ENCODE results near the gene CD274.
"Not testable (repeated sequence)": the region's sequence is repeated elsewhere in the genome, so short reads cannot be mapped to it uniquely, and the experiment has no call there.

Gene CD274

DNA sequence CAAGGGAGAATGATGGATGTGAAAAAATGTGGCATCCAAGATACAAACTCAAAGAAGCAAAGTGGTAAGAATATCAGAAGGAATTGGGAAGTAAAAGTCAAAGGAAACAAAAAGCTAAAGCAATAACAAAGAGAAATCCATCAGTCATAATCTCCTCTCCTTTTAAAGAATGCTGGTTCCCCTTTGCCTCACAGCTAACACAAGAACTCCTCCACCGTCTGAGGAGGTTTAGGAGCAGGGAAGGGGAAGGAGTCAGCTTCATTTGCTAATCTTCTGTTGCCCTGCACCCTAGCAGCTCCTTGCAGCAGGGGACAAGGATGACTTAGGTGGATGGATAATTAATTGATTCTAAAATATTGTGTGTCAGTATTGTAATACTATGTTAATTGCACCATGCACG is 16.4 kb downstream of the CD274 start:
- no peak for DNase-seq (ENCODE audit: low read depth)

- DNase-seq (ENCODE audit: low read depth), result no peak
These were observed 18.5 kb downstream of the CD274 start for GRCh38 chr9:5468850-5469249.

DNA sequence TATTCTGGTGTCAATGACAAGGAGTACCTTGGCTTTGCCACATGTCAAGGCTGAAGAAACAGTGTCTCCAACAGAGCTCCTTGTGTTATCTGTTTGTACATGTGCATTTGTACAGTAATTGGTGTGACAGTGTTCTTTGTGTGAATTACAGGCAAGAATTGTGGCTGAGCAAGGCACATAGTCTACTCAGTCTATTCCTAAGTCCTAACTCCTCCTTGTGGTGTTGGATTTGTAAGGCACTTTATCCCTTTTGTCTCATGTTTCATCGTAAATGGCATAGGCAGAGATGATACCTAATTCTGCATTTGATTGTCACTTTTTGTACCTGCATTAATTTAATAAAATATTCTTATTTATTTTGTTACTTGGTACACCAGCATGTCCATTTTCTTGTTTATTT is 19.8 kb downstream of the CD274 start:
- DNase-seq (ENCODE audit: low read depth), result no peak

DNA sequence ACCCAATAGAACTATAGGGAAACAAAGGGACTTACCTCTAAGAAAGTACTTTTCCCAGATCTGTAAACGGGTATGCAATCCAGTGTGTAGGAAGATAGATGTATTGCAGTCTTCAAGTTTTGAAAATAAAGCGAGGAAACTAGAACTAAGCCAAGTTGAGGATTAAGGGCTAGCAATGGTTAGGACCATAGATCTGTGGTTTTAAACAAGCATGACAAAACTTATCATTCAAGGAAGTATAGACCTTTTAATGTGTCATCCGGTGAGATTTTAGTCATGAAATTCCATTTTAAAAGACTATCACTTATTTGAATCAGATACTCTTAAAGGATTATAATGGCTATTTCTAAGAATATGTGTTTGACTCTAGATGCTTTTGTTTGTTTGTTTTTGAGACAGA is 20.5 kb downstream of the CD274 start:
- DNase-seq (ENCODE audit: low read depth), result no peak

DNA sequence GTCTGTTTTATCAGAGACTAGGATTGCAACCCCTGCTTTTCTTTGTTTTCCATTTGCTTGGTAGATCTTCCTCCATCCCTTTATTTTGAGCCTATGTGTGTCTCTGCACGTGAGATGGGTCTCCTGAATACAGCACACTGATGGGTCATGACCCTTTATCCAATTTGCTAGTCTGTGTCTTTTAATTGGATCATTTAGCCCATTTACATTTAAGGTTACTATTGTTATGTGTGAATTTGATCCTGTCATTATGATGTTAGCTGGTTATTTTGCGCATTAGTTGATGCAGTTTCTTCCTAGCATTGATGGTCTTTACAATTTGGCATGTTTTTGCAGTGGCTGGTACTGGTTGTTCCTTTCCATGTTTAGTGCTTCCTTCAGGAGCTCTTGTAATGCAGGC is 25.3 kb downstream of the CD274 start:
- DNase-seq (ENCODE audit: low read depth), result not testable (repeated sequence)

GRCh38 chr9:5478206-5478605 is 27.9 kb downstream of the CD274 start:
- DNase-seq (ENCODE audit: low read depth), result no peak

GRCh38 chr9:5479994-5480694 is 29.8 kb downstream of the CD274 start:
- DNase-seq (ENCODE audit: low read depth), result no peak

DNA sequence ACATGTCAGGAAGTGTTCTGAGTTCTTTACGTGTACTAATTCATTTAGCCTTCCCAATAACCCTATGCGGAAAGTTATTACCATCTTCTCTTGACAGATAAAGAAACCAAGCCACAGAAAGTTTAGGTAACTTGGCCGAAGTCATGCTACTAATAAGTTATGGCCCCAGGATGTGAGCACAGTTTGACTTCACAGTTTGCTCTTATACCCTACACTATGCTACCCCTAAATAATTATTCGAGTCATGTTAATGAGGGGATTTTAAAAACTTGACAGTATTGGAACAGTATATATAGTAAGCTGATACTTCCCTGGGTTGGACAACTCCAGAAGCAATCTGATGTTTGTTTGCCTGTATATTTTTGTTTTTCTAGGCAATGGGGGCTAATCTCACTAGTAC is 30.6 kb downstream of the CD274 start:
- DNase-seq (ENCODE audit: low read depth), result no peak

DNA sequence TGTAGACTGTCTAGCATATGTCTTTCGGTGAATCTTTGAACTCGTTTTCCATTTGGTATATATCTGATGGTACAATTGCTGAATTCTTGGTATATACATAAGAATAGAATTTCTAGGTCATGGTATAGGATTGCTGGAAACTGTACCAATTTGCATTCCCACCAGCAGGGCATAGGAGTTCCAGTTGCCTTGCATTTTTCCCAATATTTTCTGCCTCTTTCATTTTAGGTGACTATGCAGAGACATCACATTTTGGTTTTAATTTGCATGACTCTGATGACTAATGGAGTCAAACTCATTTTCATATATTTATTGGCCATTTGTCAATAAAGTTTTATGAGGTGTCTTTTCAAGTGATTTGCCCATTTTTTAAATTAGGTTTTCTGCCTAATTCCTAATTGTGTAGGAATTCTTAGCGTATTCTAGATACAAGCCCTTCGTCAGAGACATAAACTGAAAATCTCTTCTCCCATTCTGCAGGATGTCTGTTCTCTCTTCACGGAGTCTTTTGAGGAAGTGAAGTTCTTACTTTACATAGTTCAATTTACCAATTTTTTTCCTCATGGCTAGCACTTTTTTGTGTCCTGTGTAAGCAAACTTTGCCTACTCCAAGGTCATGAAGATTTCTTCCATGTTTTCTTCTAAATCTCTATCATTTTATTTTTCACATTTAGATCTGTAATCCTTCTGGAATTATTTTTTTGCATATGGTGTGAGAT is 31.1 kb downstream of the CD274 start:
- DNase-seq (ENCODE audit: low read depth), result no peak

DNA sequence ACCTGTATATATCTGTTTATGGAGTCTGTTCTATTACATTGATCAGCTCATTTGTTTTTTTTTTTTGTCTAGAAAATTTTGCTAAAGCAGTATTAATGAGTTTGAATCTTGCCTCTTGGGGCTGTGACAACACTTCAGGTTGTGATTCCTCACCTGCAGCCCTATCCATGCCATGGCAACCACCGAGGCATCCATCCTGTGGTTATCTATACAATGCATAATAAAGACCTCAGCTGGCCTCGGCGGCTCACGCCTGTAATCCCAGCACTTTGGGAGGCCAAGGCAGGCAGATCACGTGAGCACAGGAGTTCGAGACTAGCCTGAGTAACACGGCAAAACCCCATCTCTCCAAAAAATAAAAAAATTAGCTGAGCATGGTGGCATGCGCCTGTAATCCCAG is 31.9 kb downstream of the CD274 start:
- DNase-seq (ENCODE audit: low read depth), result no peak

- no peak for DNase-seq (ENCODE audit: low read depth)
These were observed 33.0 kb downstream of the CD274 start for GRCh38 chr9:5483306-5483705.

DNA sequence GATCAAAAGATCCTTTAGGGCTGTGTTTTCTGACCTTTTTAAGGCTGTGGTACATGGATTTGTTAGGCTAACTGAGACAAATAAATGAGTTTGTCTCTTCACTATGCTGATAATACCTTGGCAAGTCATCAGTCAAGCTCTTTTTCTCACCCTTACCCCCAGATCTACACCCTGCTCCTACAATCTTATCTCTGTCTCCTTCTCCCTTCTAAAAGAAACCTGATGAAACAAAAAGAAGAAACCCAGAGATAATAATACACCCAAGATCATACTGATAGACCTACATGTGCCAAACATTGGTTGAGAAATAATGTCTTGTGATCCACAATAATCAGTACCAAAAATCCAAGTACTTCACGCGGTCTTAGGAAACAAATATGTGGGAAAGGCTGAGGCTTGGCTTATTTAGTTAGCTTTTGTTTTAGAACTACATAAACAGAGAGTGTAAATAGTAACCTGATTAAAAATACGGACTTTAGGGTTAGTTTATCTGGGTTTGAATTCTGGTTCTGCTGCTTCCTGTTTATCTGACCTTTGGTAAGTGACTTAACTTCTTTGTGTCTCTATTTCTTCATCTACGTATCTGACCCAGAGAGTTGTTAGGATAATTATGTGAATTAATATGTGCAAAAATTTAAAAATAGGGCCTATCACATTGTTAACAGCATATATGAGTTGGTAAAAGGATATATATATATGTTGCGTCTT is 35.2 kb downstream of the CD274 start:
- no peak for DNase-seq (ENCODE audit: low read depth)

GRCh38 chr9:5486988-5487387 is 36.6 kb downstream of the CD274 start:
- no peak for DNase-seq (ENCODE audit: low read depth)

DNA sequence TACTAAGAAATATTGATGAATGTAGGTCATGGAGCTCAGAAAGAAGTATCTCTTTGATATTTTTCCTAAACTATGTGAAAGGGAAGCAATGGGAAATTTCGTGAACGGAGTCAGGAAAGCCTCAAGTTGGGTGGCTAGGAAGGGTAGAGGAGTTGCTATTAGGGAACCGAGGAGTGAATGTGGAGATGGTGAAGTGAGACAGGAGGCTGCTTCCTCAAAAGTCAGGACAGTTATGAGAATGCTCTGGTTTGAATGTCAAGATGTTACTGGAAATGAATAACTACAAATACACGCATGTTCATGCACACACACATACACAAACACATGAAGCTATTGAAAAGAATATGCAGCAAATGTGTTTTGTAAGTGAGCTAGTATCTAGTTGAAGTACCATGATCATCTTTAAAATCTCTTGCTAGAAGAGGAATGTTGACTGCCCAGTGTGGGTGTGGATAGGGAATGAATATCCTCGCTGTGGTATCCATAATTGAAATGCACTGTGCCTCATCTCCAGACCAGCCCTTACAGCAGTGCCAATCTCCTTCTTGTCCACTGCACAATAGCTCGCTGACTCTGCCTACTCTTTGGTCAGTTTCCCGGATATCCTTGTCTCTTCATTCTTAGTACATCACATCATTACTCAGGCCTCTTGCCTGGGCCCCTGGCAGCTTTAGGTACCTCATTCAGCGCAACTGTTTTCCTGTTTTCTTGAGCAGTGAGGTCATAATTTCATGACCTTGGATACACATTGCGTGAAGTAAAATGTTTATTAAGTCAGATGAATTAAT is 38.1 kb downstream of the CD274 start:
- DNase-seq (ENCODE audit: low read depth), result no peak

GRCh38 chr9:5489630-5490490 is 39.5 kb downstream of the CD274 start:
- no peak for DNase-seq (ENCODE audit: low read depth)

DNA sequence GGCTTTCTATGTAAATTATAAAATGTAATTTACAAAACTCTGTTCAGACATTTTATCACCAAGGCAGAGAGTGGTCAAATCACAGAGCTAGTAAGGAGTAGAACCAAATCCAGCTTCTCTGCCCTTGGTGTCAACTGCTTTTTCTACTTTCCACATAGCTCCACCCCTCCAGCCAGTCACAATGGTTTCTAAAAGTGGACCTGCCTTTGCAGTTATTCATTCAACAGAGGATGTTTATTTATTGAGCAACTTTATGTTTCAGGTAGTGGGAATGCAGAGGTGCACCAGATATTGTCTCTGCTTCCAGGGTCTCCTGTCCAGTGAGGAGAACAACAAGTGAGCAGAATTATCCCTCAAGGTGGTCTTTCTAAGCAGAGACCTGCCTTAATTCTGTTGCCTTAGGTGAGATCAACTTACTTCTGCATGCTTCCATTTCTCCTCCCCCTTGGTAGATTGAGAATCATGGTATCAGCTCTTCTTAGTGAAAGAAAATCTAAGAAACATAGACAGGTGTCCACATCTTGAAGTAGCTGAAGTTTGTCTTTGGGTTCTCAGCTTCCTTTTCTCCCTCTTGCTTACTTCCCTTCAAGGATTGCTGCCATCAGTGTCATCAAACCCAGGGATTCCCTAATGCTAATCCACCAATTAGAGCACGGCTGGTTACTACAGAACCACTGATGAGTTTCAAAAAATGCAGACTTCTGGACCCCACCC is 42.8 kb downstream of the CD274 start:
- DNase-seq (ENCODE audit: low read depth), result no peak

- peak; percentile 87 for DNase-seq (ENCODE audit: low read depth)
These were observed 43.6 kb downstream of the CD274 start for GRCh38 chr9:5493679-5494511.

- not testable (repeated sequence) for DNase-seq (ENCODE audit: low read depth)
These were observed 44.4 kb downstream of the CD274 start for GRCh38 chr9:5494765-5495164.

GRCh38 chr9:5499157-5499556 is 48.8 kb downstream of the CD274 start:
- DNase-seq (ENCODE audit: low read depth), result no peak

- no peak for DNase-seq (ENCODE audit: low read depth)
These were observed 49.6 kb downstream of the CD274 start for GRCh38 chr9:5499889-5500398.
